ENCODE data around the gene CMTM3.

CMTM3 gene

GRCh38 chr16:66568355-66568754 lies 36.1 kb upstream of the CMTM3 start:
- Histone ChIP-seq H3K4me2 (ENCODE audit: low read length) (no peak overlapping the region), H3K27me3 (ENCODE audit: insufficient read depth, low read length) (no peaks in the 10 kb centered on the region), H2BK5ac (ENCODE audit: low read depth, low read length, poor library complexity) (no peak overlapping the region), H2AK5ac (ENCODE audit: low read length) (no peak overlapping the region), H3K4me3 (ENCODE audit: low read depth, low read length) (no peak overlapping the region), H3K18ac (ENCODE audit: low read length) (no peak overlapping the region), H3K9ac (ENCODE audit: low read length) (no peak overlapping the region), H3K9me3 (ENCODE audit: insufficient read depth, low read depth, low read length) (no peaks in the 10 kb centered on the region), H3K23ac (ENCODE audit: low read length) (no peak overlapping the region), H3K79me1 (ENCODE audit: low read length) (no peaks in the 10 kb centered on the region), H2BK120ac (ENCODE audit: insufficient read depth, low read length, poor library complexity) (no peak overlapping the region), H3K27ac (ENCODE audit: low read depth, low read length) (no peak overlapping the region), H2AFZ (ENCODE audit: insufficient read depth, low read length, poor library complexity) (no peak overlapping the region), H4K12ac (ENCODE audit: low read depth, low read length) (no peak overlapping the region), H3K36me3 (ENCODE audit: control insufficient read depth in 1 of 2, insufficient read depth in 2 of 2, low read length in 2 of 2) (peaks cover 6 to 8% of the 10 kb centered on the region in 2 experiments), H3K4me1 (ENCODE audit: control insufficient read depth in 1 of 2, insufficient read depth in 2 of 2, low read length in 2 of 2) (peaks cover 0 to 2% of the 10 kb centered on the region in 2 experiments), H4K91ac (ENCODE audit: low read depth, low read length) (no peak overlapping the region), H4K8ac (ENCODE audit: low read depth, low read length) (no peak overlapping the region), H3K14ac (ENCODE audit: low read length) (no peak overlapping the region), H2BK12ac (ENCODE audit: low read length) (no peak overlapping the region), H3K79me2 (ENCODE audit: control insufficient read depth, insufficient read depth, low read length, poor library complexity) (no peaks in the 10 kb centered on the region), H3K4ac (ENCODE audit: low read depth, low read length) (no peak overlapping the region)
- no peak for DNase-seq
- no CpG with 5 or more reads among the region's 2 CpGs for WGBS (ENCODE audit: extremely low coverage, insufficient coverage, insufficient read length)

GRCh38 chr16:66569131-66569530 lies 35.4 kb upstream of the CMTM3 start:
- Histone ChIP-seq H3K4me2 (ENCODE audit: low read length) (no peak overlapping the region), H4K8ac (ENCODE audit: low read depth, low read length) (no peak overlapping the region), H3K79me2 (ENCODE audit: control insufficient read depth, insufficient read depth, low read length, poor library complexity) (no peaks in the 10 kb centered on the region), H3K23ac (ENCODE audit: low read length) (no peak overlapping the region), H3K36me3 (ENCODE audit: control insufficient read depth in 1 of 2, insufficient read depth in 2 of 2, low read length in 2 of 2) (peaks cover 6 to 8% of the 10 kb centered on the region in 2 experiments), H2BK12ac (ENCODE audit: low read length) (no peak overlapping the region), H2BK5ac (ENCODE audit: low read depth, low read length, poor library complexity) (no peak overlapping the region), H3K14ac (ENCODE audit: low read length) (no peak overlapping the region), H3K27ac (ENCODE audit: low read depth, low read length) (no peak overlapping the region), H2BK120ac (ENCODE audit: insufficient read depth, low read length, poor library complexity) (no peak overlapping the region), H3K27me3 (ENCODE audit: insufficient read depth, low read length) (no peaks in the 10 kb centered on the region), H3K9ac (ENCODE audit: low read length) (no peak overlapping the region), H4K12ac (ENCODE audit: low read depth, low read length) (no peak overlapping the region), H2AFZ (ENCODE audit: insufficient read depth, low read length, poor library complexity) (no peak overlapping the region), H3K9me3 (ENCODE audit: insufficient read depth, low read depth, low read length) (no peaks in the 10 kb centered on the region), H2AK5ac (ENCODE audit: low read length) (no peak overlapping the region), H3K4ac (ENCODE audit: low read depth, low read length) (no peak overlapping the region), H3K18ac (ENCODE audit: low read length) (no peak overlapping the region), H3K4me3 (ENCODE audit: low read depth, low read length) (no peak overlapping the region), H4K91ac (ENCODE audit: low read depth, low read length) (no peak overlapping the region), H3K4me1 (ENCODE audit: control insufficient read depth in 1 of 2, insufficient read depth in 2 of 2, low read length in 2 of 2) (peaks cover 0 to 2% of the 10 kb centered on the region in 2 experiments), H3K79me1 (ENCODE audit: low read length) (no peaks in the 10 kb centered on the region)
- no CpG with 5 or more reads among the region's 1 CpG for WGBS (ENCODE audit: extremely low coverage, insufficient coverage, insufficient read length)
- DNase-seq, result no peak

- no peak overlapping the region for H2BK12ac ChIP-seq (ENCODE audit: low read length)
- no peak overlapping the region for H2AK5ac ChIP-seq (ENCODE audit: low read length)
- peak; percentile 69 to 84 for DNase-seq
- H4K8ac ChIP-seq (ENCODE audit: low read depth, low read length), result no peak overlapping the region
- H2AFZ ChIP-seq (ENCODE audit: insufficient read depth, low read length, poor library complexity), result no peak overlapping the region
- WGBS (ENCODE audit: extremely low coverage, insufficient coverage, insufficient read length), result no CpG with 5 or more reads among the region's 3 CpGs
- no peak overlapping the region for H3K4me3 ChIP-seq (ENCODE audit: low read depth, low read length)
- H3K23ac ChIP-seq (ENCODE audit: low read length), result no peak overlapping the region
- H2BK120ac ChIP-seq (ENCODE audit: insufficient read depth, low read length, poor library complexity), result no peak overlapping the region
- no peak overlapping the region for H3K14ac ChIP-seq (ENCODE audit: low read length)
- H3K9ac ChIP-seq (ENCODE audit: low read length), result no peak overlapping the region
- no peaks in the 10 kb centered on the region for H3K79me1 ChIP-seq (ENCODE audit: low read length)
- H3K4me2 ChIP-seq (ENCODE audit: low read length), result no peak overlapping the region
- H3K79me2 ChIP-seq (ENCODE audit: control insufficient read depth, insufficient read depth, low read length, poor library complexity), result no peaks in the 10 kb centered on the region
- no peak overlapping the region for H3K27ac ChIP-seq (ENCODE audit: low read depth, low read length)
- no peak overlapping the region for H4K91ac ChIP-seq (ENCODE audit: low read depth, low read length)
- no peak overlapping the region for H4K12ac ChIP-seq (ENCODE audit: low read depth, low read length)
- H3K4ac ChIP-seq (ENCODE audit: low read depth, low read length), result no peak overlapping the region
- H3K27me3 ChIP-seq (ENCODE audit: insufficient read depth, low read length), result no peaks in the 10 kb centered on the region
- no peaks in the 10 kb centered on the region for H3K9me3 ChIP-seq (ENCODE audit: insufficient read depth, low read depth, low read length)
- no peak overlapping the region for H3K18ac ChIP-seq (ENCODE audit: low read length)
- H2BK5ac ChIP-seq (ENCODE audit: low read depth, low read length, poor library complexity), result no peak overlapping the region
- peaks cover 0 to under 1% of the 10 kb centered on the region in 2 experiments for H3K4me1 ChIP-seq (ENCODE audit: control insufficient read depth in 1 of 2, insufficient read depth in 2 of 2, low read length in 2 of 2)
- peaks cover 6 to 8% of the 10 kb centered on the region in 2 experiments for H3K36me3 ChIP-seq (ENCODE audit: control insufficient read depth in 1 of 2, insufficient read depth in 2 of 2, low read length in 2 of 2)
Observed at GRCh38 chr16:66569827-66570405, 34.6 kb upstream of the CMTM3 start.

GRCh38 chr16:66572356-66572755 lies 32.1 kb upstream of the CMTM3 start:
- no CpG with 5 or more reads among the region's 2 CpGs for WGBS (ENCODE audit: extremely low coverage, insufficient coverage, insufficient read length)
- no peak overlapping the region for H3K4me3 ChIP-seq (ENCODE audit: low read depth, low read length)
- no peak overlapping the region for H2AFZ ChIP-seq (ENCODE audit: insufficient read depth, low read length, poor library complexity)

More at GRCh38 chr16:66572356-66572755, 32.1 kb upstream of the CMTM3 start:
- no peak for DNase-seq
- Histone ChIP-seq H3K4me2 (ENCODE audit: low read length) (no peak overlapping the region), H3K4ac (ENCODE audit: low read depth, low read length) (no peak overlapping the region), H3K79me1 (ENCODE audit: low read length) (no peaks in the 10 kb centered on the region), H3K14ac (ENCODE audit: low read length) (no peak overlapping the region), H3K79me2 (ENCODE audit: control insufficient read depth, insufficient read depth, low read length, poor library complexity) (no peaks in the 10 kb centered on the region), H4K91ac (ENCODE audit: low read depth, low read length) (no peak overlapping the region), H2BK12ac (ENCODE audit: low read length) (no peak overlapping the region), H3K36me3 (ENCODE audit: control insufficient read depth in 1 of 2, insufficient read depth in 2 of 2, low read length in 2 of 2) (no peaks in the 10 kb centered on the region), H3K27me3 (ENCODE audit: insufficient read depth, low read length) (no peaks in the 10 kb centered on the region), H3K4me1 (ENCODE audit: control insufficient read depth in 1 of 2, insufficient read depth in 2 of 2, low read length in 2 of 2) (no peaks in the 10 kb centered on the region), H3K18ac (ENCODE audit: low read length) (no peak overlapping the region), H3K9ac (ENCODE audit: low read length) (no peak overlapping the region), H2AK5ac (ENCODE audit: low read length) (no peak overlapping the region), H2BK5ac (ENCODE audit: low read depth, low read length, poor library complexity) (no peak overlapping the region), H3K9me3 (ENCODE audit: insufficient read depth, low read depth, low read length) (no peaks in the 10 kb centered on the region), H2BK120ac (ENCODE audit: insufficient read depth, low read length, poor library complexity) (no peak overlapping the region), H3K23ac (ENCODE audit: low read length) (no peak overlapping the region), H4K12ac (ENCODE audit: low read depth, low read length) (no peak overlapping the region), H3K27ac (ENCODE audit: low read depth, low read length) (no peak overlapping the region), H4K8ac (ENCODE audit: low read depth, low read length) (no peak overlapping the region)

Measured in trophoblast cell (in vitro differentiated cells and primary cell).